Erythroblast (primary cell): ENCODE results near the gene SMC6.

Experiments used
- GATA1 ChIP-seq: IDR thresholded peaks from 2 replicates; pipeline ENCODE4 v1.6.1; 2011; ENCODE audit warnings: low read depth, mild to moderate bottlenecking, control low read depth, low read length, moderate library complexity
- POLR2A ChIP-seq: IDR thresholded peaks from 2 replicates; pipeline ENCODE4 v1.6.1; 2011; ENCODE audit warnings: mild to moderate bottlenecking, low read length

DNA sequence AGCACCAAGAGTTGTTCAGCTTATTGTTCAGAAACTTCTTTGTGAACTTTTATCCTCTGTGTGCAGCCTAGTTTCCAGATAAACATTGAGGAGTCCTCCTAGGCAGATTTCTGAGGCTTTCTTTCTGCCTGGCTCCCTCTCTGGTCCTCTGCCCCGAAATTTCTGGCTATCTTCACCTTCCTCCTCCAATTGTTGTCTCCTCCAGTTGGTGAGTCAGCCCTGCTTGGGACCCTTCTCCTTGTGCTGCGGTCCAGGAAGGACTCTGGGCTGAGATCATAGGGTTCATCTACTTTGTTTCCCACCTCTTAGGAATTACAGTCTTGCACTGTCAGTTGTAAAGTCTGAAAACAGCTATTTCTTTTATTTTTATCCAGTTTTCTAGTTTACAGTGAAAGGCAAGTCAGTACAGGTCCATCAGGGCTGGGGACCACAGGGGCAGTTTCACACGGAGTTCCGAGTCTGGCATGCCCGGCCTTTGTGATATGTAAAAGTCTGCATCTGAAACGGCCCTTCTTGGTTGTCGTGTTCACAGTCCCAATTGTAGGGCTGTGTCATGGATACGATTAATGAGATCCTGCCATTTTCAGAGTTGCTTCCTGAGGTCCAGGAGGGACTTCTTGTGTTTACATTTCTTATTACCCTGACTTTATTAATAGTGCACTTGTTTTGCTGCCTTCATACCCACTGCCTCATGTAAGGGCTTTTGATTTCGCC is 100.8 kb downstream of the SMC6 start:
- TF ChIP-seq POLR2A = no peak
- no peak for TF ChIP-seq GATA1
